Lower leg skin (tissue), 4 donors: ENCODE results near the gene TMEM126B. TPM values are rescaled to one million over a fixed set of nuclear protein-coding genes. Genes with fewer than 3 reads are reported as not detected.

Experiments
- DNase-seq, 2 donors: peaks; one replicate each; pipeline ENCODE4 v3.0.0-alpha.2; 2019; ENCODE audit warnings: low spot score in 2 of 2
- H3K4me3 ChIP-seq: fragments of 200-600 bp; sonication (generic); 2 replicates; pipeline ENCODE4 v1.5.1; 2017; ENCODE audit warnings: mild to moderate bottlenecking, low read depth; ENCODE audit not compliant: poor library complexity, severe bottlenecking
- CTCF ChIP-seq, 3 donors: fragments of 450-650 bp; IDR thresholded peaks; one replicate each; pipeline ENCODE4 v1.5.1; 2016; ENCODE audit warnings: antibody characterized with exemption in 3 of 3, mild to moderate bottlenecking in 3 of 3, moderate library complexity in 2 of 3
- POLR2A ChIP-seq, 2 donors: fragments of 450-650 bp; IDR thresholded peaks; one replicate each; pipeline ENCODE4 v1.6.1; 2016 to 2017; ENCODE audit warnings: antibody characterized with exemption in 2 of 2, mild to moderate bottlenecking in 1 of 2, moderate library complexity in 1 of 2
- WGBS, 2 donors: methylation state at CpG; one replicate each; pipeline ENCODE4 v1.1.5; 2018; 5-methylcytosine and 5-hydroxymethylcytosine counted together
- intact Hi-C: fragments of 100-400 bp; cut with DNase I; formaldehyde crosslinking; loops from one replicate; pipeline ENCODE4 v1.15.0; 2023; ENCODE audit warnings: low total_unique reads
- total RNA-seq, 4 donors: library from RNA; depleted of rRNA; stranded (reverse); fragments of >200 nt; gene quantifications; one replicate each; pipeline ENCODE4 v1.1.0, GENCODE V29; 2016

Gene TMEM126B
- total RNA-seq, 4 donors from 2014 or later = 22.3 to 42.0 (median 23.6) TPM

DNA sequence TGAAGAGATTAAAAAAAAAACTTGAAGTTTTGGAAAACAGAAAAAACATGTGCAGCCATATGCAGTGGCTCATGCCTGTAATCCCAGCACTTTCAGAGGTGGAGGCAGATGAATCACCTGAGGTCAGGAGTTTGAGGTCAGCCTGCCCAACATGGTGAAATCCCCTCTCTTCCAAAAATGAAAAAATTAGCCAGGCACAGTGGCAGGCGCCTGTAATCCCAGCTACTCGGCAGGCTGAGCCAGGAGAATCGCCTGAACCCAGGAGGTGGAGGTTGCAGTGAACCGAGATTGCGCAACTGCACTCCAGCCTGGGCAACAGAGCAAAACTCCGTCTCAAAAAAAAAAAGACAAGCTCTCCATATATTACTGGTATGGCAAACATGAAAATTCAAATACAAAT lies 8.9 kb upstream of the TMEM126B start:
- WGBS, 2 donors = 75 to 82% methylated on average over 6 of the region's 6 CpGs
- intact Hi-C loops = no loop called here
- TF ChIP-seq CTCF (IDR thresholded peaks at IDR 0.05) (no peak), POLR2A (IDR thresholded peaks at IDR 0.05) (no peak)
- H3K4me3 ChIP-seq = no peak overlapping the region
- DNase-seq = no peak

DNA sequence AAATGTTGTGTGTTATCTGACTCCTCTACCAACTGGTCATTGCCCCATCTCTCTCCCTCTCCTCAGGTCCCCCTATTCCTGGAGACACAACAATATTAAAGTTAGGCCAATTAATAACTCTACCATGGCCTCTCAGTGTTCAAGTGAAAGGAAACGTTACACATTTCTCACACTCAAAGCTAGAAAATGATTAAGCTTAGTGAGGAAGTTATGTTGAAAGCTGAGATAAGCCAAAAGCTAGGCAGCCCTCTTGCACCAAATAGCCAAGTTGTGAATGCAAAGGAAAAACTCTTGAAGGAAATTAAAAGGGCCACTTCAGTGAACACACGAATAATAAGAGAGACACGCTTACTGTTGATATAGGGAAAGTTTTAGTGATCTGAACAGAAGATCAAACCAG lies 8.1 kb upstream of the TMEM126B start:
- 88% methylated on average over 3 of the region's 3 CpGs for WGBS, 2 donors
- no peak for DNase-seq

DNA sequence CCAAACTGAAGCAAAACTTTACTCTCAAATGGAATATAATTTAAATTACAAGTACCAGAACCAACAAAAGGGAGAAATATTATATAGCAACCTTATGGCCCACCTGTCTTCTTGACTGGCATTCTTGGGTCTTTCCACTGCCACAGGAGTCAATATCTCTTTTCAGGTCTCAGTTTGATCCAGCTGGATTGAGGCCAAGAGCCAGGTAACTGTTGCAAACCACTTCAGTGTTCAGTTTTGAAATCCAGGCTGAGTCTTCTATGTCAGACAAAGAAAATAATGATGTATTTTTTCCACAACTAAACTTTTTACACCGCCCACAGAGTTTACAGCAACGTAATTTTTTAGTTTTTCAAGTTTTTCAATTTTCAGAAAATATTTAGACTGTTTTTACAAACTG lies 1.9 kb upstream of the TMEM126B start:
- 40 to 43% methylated on average over 2 of the region's 2 CpGs for WGBS, 2 donors
- intact Hi-C loops = no loop called here

More for the DNA sequence above, 8.1 kb upstream of the TMEM126B start:
- intact Hi-C loops = no loop called here
- H3K4me3 ChIP-seq = no peak overlapping the region
- TF ChIP-seq POLR2A (IDR thresholded peaks at IDR 0.05) (no peak), CTCF (IDR thresholded peaks at IDR 0.05) (no peak)

GRCh38 chr11:85627332-85627997 lies 928 bp upstream of the TMEM126B start, which contains the start of gene DLG2:
DLG2 (minus strand) TSS chr11:85627344.
- no peak for DNase-seq
- no peak for TF ChIP-seq CTCF (IDR thresholded peaks at IDR 0.05)
- TF ChIP-seq POLR2A (IDR thresholded peaks at IDR 0.05) = no peak
- WGBS, 2 donors = 0 to 1% methylated on average over 23 of the region's 23 CpGs
- H3K4me3 ChIP-seq = peak within 1 kb of the TSS; percentile 77
- intact Hi-C loops = no loop called here

More for the DNA sequence above, 1.9 kb upstream of the TMEM126B start:
- H3K4me3 ChIP-seq = no peak overlapping the region
- TF ChIP-seq POLR2A (IDR thresholded peaks at IDR 0.05) = no peak
- no peak for TF ChIP-seq CTCF (IDR thresholded peaks at IDR 0.05)
- no peak for DNase-seq

- intact Hi-C loops = no loop called here
- no peak for DNase-seq
Observed at GRCh38 chr11:85628771-85629341, 463 bp downstream of the TMEM126B start.

More at GRCh38 chr11:85628771-85629341, 463 bp downstream of the TMEM126B start:
- WGBS, 2 donors = 1% methylated on average over 13 of the region's 13 CpGs
- peak overlapping the region; percentile 54 for H3K4me3 ChIP-seq
- TF ChIP-seq CTCF (IDR thresholded peaks at IDR 0.05) (no peak), POLR2A (IDR thresholded peaks at IDR 0.05) (no peak)
